Hematopoietic multipotent progenitor cell treated with erythropoietin and hydrocortisone succinate and interleukin-3 and kit ligand, for 15 days (in vitro differentiated cells): Measurements from ENCODE around the gene EPHA2.

Source experiments
- DNase-seq: peaks from one replicate; pipeline ENCODE4 v3.0.0-alpha.2; 2015; ENCODE audit warnings: low spot score

EPHA2 gene

GRCh38 chr1:16134906-16135305 is 21.0 kb downstream of the EPHA2 start:
- no peak for DNase-seq

- no peak for DNase-seq
These were observed 21.6 kb downstream of the EPHA2 start for GRCh38 chr1:16134066-16134801.

- no peak for DNase-seq
These were observed 22.6 kb downstream of the EPHA2 start for GRCh38 chr1:16133007-16133961.

GRCh38 chr1:16132325-16132785 is 23.5 kb downstream of the EPHA2 start:
- DNase-seq: no peak

- DNase-seq: no peak
These were observed 24.1 kb downstream of the EPHA2 start for GRCh38 chr1:16131636-16132324.

GRCh38 chr1:16130827-16131226 is 25.0 kb downstream of the EPHA2 start:
- DNase-seq: no peak

GRCh38 chr1:16129921-16130543 is 25.8 kb downstream of the EPHA2 start:
- no peak for DNase-seq

GRCh38 chr1:16129316-16129715 is 26.6 kb downstream of the EPHA2 start:
- DNase-seq: no peak

GRCh38 chr1:16128338-16128741 is 27.5 kb downstream of the EPHA2 start:
- no peak for DNase-seq

- DNase-seq: no peak
These were observed 28.1 kb downstream of the EPHA2 start for GRCh38 chr1:16127676-16128337.

- DNase-seq: no peak
These were observed 28.9 kb downstream of the EPHA2 start for GRCh38 chr1:16126743-16127515.

GRCh38 chr1:16126160-16126559 is 29.7 kb downstream of the EPHA2 start:
- DNase-seq: no peak

- no peak for DNase-seq
These were observed 30.4 kb downstream of the EPHA2 start for GRCh38 chr1:16125483-16125882.

GRCh38 chr1:16125088-16125470 is 30.8 kb downstream of the EPHA2 start:
- DNase-seq: no peak

- no peak for DNase-seq
These were observed 31.3 kb downstream of the EPHA2 start for GRCh38 chr1:16124377-16125087.

GRCh38 chr1:16122916-16123315 is 33.0 kb downstream of the EPHA2 start:
- no peak for DNase-seq

- no peak for DNase-seq
These were observed 33.5 kb downstream of the EPHA2 start for GRCh38 chr1:16122350-16122881.

- no peak for DNase-seq
These were observed 34.9 kb downstream of the EPHA2 start for GRCh38 chr1:16120940-16121410.

GRCh38 chr1:16120407-16120806 is 35.5 kb downstream of the EPHA2 start:
- DNase-seq: no peak

GRCh38 chr1:16119926-16120325 is 35.9 kb downstream of the EPHA2 start:
- DNase-seq: no peak
